HG02840 (cell line): ENCODE data around the gene SIK3.

Experiments
- ATAC-seq: cut with Tn5 transposase; IDR thresholded peaks from one replicate; pipeline ENCODE4 v1.9.1; 2021; ENCODE audit warnings: mild to moderate bottlenecking, moderate library complexity, moderate number of reproducible peaks; ENCODE audit not compliant: unreplicated experiment, low FRiP score

Gene SIK3

DNA sequence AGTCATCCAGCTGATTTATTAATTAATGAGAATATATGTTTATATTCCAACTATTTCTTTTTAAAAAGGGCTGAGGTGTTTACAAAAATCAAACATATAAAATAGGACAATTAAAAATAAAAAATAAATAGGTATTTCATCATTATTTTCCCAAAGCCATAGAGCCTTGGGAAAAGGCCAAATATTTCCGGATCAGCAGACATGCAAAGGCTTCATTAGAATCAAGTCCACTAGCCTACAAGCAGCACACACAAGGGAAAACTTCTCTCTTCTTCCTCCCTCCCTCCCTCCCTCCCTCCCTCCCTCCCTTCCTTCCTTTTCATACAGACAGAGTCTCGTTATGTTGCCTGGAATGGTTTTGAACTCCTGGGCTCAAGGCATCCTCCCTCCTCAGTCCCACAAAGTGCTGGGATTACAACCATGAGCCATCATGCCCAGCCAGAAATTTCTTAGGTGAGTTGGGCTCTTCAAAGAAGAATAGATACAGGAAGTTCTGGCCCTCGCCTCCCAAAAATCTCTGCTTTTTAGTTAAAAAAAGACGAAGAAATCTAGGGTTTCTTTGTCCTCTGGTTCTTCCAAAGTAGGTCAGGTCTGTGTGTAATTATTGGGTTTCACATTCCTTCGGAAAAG, 121.2 kb downstream of the SIK3 start:
- no peak for ATAC-seq

DNA sequence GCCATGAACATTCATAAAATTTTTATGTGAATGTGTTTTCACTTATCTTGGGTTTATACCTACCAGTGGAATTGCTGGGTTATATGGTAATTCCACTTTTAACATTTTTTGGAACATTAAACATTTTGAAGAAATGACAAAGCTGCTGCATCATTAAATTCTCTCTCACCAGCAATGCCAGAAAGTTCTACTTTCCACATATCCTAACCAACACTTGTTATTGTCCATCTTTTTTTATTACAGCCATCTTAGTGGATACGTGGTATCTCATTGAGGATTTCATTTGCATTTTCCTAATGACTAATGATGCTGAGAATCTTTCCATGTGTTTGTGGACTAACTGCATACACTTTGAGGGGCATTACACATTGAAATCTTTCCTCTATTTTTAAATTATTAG, 122.6 kb downstream of the SIK3 start:
- ATAC-seq = no peak

DNA sequence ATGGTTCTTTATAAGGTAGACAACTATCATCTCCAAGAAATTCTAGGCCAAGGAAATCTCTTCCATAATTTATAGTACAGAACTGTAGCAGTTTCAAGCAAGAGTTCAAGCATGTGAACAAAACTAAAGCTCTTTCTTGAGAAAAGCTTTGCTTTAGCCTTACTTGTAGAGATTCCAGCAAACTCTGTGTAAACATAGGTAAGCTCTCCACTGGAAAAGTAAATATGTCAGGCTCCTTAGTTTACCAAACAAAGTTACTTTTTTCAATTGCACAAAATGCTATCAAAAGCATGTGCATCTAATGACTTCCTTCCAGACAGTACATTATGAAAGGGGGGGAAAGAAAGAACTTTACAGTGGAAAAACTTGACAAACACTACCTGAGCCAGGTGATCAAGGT, 125.0 kb downstream of the SIK3 start:
- ATAC-seq = no peak

DNA sequence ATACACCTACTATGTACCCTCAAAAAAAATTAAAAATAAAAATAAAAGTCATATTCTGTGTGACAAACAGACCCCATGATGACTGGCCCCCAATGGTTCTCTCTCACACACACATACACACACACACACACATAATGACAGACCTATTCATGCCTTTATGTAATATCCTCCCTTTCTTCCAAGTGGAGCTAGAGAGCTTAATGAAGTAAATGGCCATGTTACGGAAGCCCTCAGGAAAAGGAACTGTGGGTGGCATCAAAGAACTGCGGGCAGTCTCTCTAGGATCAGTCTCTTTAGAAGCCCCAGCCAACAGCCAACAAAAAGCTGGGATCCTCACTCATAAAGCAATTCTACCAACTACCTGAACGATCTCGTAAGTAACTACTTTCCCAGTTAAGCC, 125.5 kb downstream of the SIK3 start:
- no peak for ATAC-seq

DNA sequence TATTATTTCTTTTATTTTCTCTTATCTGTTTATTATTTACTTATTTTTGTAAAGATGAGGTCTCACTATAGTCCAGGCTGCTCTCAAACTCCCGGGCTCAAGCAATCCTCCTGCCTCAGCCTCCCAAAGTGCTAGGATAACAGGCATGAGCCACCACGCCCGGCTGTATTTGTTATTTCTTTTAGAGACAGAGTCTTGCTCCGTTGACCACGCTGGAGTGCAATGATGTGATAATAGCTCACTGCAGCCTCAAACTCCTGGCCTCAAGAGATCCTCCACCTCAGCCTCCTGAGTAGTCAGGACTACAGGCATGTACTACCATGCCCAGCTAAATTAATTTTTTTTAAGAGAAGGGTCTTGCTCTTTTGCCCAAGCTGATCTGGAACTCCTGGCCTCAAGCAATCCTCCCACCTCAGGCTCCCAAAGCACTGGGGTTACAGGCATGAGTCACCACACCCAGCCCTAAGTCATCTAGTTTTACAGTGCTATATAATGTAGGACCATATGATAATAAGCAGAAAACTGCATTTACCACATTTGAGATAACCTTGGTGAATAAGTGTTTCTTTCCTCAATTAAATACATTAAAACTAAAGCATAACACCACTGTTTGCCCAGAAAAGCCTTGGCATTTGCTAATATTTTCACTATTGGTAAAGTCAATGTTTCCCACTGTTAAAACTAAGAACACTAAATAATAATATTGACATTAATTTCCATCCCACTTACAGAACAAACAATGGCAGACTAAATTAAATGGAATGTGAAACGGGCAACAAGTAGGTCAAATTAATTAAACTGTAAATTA, 127.5 kb downstream of the SIK3 start:
- ATAC-seq = no peak

DNA sequence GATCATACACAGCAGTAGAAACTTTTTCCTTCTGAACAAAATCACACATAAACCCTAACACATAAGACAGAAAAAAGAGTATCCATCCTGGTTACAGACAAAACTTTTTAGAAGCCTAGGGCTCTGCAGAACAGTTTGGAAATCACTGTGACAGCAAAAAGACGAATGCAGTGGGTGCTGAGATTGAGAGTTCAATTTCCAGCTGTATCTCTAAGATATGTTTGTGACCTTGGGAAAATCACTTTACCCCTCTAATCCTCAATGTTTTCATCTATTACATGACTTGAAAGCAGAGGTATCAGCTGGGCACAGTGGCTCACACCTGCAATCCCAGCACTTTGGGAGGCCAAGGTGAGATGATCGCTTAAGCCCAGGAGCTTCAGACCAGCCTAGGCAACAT, 128.5 kb downstream of the SIK3 start:
- ATAC-seq = no peak

DNA sequence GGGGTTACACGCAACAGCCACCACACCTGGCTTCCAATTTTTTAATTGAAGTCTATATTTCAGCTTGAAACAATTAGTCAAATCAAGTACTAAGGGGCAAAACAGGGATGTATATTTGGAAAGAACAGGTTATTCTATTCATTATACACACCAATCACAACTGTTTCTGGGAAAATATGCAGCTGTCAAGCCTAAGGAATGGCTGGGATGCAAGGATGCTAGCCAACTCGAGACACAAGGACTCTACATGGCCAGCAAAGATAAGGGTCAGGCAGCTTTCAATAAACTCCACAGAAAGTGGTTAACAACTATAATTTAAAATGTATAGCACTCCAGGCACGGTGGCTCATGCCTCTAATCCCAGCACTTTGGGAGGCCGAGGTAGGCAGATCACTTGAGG, 134.0 kb downstream of the SIK3 start:
- ATAC-seq = no peak

DNA sequence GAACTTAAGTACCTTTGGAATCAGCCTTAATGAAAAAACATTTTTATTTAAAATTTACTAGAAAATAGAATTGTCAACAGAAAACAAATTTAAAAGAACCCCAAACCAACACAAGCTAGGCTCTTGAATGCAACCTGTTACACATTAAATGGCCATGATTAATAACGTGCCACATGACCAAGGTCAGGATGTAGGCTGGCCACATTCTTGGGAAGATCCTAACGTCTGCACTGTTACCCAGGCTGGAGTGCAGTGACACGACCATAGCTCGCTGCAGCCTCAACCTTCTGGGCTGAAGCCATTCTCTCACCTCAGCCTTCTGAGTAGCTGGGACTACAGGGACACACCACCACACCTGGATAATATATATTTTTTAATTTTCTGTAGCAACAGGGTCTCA, 134.4 kb downstream of the SIK3 start:
- ATAC-seq = no peak

DNA sequence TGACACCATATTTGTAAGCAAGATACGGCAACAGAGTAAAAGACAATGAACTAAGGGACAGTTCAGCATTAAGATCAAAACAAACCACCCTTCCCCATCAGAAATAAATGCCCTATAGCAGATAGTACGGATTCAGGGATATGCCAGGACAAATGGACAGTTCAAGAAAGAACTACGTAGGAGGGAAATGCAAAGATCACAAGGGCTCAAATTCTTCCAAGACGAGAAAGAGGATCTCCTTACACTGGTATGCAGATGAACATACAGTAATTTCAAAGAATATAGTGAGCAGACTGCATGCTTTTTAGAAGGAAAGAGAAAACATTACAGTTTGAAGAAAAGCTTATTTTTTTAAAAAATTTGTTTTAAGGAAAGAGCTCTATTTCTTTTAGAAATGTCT, 136.1 kb downstream of the SIK3 start:
- no peak for ATAC-seq

DNA sequence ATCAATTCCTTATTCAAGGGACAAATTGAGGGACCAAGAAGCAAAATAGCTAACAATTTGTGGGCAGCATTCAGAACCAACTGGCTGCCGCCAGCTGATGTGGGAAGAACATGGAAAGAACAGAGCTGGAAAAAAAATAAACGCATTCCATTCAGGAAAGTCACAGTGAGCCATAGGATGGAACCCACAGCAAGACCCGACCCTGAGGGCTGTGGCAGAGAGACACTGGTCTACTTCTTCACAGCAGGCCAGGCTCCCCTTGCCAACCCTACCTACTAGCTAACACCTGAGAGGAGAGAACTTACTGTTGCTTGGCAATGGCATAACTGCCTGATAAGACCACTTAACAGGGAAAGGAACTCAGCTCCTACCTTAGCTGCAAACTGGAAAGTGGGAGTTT, 137.3 kb downstream of the SIK3 start:
- no peak for ATAC-seq

DNA sequence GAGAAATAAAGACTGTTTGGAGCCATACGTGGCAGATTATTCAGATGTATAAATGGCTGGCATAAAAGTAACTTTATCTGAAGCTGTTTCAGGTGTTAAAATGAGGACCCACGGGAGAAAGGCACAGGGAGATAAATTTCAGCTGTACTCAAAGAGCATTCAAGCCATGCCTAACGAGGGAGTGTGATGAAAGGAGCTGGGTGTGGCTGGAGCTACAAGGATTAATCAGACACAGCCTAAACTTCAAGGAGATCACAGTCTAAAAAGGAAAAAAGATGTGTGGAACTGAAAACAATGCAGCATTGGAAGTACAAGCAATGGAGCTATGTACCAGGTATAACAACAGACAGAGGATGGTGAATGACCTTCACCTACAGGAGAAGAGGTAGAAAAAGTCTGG, 140.0 kb downstream of the SIK3 start:
- no peak for ATAC-seq

DNA sequence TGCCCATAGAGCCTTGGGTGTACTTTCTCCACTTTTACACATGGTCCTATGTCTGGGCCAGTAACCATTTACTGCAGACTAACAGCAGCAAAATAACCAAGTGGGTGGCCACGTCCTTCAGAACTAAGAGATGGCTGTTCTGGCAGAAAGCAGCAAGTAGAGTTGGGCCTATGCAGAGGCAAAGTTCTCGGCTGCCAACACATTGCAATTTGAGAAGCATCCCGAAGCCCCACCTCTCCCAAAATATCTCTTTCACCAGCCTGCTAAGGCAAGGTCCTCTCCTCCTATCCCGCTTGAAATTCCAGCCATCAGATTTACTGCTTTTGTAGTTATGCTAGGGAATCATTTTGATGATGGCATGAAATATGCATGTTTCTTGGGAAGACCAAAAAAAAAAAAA, 142.3 kb downstream of the SIK3 start:
- no peak for ATAC-seq

DNA sequence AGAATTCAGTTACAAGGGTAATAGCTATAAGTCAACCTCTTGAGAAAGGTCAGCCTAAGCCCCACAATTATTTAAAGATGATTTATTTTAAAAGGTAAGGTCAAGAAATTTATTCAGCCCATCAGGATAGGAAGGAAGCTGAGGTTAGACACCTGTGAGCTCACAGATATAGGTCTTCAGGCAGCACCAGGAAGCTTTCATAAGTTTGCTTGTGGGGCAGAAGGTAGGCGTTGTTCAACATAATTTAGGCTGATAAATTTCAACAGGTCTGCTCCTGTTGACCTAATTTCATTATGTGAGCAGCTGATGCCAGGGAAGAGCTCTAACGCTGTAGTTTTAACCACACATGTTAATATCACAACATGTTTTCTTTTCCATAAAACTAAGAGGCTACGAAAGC, 142.7 kb downstream of the SIK3 start:
- no peak for ATAC-seq

DNA sequence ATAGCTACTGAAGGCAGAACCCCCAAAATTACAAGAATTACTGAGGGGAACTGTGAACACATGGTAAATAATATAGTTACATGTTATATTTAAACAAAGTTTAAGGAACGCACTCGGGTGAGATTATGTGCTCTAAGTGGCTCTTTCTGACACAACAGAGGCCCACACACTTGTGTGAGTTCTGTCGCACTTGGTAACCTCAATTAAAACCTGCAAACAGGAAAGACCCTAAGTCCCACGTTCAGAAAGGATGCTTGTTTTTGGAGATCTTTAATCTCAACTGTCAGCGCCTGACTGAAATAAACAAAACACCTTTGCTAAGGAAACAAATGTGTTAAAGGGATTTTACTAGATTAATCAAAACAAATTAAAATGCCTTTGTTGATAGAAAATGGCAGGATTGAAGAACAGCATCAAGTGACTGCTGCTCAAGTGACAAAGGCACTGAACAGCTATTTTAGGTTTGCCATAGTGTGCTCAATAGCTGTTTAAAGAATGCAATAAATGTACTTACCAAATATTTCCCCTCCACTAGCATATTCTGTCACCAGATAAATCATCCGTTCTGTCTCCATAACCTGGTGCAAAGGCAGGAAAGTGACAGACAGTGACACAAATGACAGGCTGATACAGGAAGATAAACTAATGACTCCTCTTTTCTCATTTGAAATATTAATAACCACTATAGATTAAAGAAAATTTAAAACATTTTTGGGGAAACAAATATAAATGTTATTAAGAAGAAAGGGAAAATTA, 144.5 kb downstream of the SIK3 start:
- ATAC-seq = no peak

DNA sequence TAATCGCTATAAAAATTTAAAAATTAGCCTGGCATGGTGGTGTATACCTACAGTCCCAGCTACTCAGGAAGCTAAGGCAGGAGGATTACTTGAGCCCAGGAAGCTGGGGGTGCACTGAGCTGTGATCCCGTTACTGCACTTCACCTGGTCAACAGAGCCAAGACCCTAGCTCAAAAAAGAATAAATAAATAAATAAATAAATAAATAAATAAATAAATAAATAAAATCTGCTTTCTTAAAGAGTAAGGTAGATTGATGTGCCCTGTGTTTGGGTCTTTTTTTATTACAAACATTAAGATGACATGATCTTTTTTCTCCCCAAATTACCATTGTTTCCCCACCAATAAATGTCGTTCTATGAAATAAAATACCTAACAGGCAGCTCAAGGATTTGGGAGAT, 146.5 kb downstream of the SIK3 start:
- ATAC-seq = no peak

DNA sequence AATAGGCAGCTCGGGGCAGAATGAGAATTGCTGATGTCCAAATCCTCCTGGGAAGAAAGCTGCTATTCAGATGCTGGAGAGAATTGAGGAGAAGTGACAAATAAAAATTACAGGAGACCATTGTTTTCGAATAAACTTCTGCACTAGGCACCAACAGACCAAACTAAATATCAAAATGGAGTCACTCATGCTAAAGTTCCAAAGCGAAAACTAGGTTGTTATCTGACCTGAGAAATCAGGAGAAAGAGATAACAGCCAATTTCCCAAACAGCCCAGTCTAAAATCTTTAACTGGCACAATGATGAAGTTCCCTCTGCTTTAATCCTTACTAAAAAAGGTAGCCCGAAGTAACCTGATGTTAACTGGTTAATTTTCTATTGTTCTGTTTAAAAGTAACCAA, 148.0 kb downstream of the SIK3 start:
- ATAC-seq = no peak

DNA sequence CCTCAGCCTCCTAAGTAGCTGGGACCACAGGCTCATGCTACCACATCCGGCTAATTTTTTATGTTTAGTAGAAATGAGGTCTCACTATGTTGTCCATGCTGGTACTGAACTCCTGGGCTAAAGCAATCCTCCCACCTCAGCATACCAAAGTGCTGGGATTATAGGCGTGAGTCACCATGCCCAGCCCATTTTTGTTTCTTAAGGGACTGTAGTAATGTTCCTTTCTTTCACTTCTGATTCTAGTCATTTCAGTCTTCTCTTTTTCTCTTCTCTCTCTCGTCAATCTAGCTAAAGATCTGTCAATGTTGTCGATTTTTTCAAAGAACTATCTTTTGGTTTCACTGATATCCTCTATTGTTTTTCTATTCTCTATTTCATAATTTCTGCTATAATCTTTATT, 149.8 kb downstream of the SIK3 start:
- ATAC-seq = no peak

DNA sequence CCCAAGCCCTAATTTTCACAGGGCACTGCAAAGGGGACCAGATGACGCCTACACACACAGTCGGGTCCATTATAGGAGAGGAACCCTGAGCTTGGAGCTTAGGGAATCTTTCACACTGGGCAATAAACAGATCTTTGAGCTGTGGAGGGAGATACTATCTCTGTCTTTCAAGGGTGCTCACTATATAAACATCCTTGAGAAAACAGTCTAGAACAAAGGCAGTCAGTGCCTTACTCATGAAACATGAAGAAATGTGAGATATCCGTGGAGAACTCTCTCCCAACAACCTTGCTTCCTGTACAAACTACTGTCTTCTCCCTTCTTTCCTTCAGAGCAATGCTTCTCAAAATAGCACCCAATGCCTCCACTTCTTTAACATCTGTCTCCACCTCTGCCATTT, 151.8 kb downstream of the SIK3 start:
- ATAC-seq = no peak

DNA sequence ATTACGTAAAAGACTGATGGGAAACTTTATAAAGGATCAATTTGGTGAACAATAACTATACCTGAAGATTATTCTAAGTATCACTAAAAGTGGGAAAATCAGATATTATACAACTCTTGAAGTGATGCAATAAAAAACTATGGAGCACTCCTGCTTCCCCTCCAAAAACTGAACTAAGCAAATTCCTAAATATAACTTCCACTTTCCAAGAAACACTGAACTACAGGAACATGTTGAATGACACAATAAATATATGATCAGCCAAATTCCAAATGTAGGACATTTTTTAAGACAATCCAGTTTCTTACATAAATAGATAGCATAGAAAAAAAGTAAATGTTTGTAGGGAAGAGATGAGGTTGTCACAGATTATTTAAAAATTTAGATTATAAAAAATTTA, 158.7 kb downstream of the SIK3 start:
- ATAC-seq = no peak

DNA sequence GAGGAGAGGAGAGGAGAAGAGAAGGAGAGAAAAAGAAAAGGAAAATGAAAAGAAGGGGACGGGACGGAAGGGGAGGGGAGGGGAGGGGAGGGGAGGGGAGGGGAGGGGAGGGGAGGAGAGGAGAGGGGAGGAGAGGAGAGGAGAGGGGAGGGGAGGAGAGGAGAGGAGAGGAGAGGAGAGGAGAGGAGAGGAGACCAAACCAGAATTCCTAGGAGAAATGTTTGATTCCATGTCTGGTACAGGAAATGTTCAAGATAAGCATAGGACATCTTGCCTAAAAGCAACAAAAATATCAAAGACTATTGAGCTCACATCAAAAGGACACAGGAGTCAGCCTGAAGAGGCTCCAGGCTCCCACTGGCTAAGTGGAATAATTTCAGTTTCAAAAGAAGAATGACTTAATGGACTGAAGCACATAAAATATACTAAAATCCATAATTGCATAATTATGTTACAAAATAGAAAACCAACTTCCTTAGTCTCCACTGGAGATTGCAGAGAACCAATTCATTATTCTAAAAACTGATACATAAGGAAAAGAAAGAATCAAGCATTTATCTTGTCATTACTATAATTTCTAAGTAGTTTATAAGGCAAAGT, 159.7 kb downstream of the SIK3 start:
- no peak for ATAC-seq

DNA sequence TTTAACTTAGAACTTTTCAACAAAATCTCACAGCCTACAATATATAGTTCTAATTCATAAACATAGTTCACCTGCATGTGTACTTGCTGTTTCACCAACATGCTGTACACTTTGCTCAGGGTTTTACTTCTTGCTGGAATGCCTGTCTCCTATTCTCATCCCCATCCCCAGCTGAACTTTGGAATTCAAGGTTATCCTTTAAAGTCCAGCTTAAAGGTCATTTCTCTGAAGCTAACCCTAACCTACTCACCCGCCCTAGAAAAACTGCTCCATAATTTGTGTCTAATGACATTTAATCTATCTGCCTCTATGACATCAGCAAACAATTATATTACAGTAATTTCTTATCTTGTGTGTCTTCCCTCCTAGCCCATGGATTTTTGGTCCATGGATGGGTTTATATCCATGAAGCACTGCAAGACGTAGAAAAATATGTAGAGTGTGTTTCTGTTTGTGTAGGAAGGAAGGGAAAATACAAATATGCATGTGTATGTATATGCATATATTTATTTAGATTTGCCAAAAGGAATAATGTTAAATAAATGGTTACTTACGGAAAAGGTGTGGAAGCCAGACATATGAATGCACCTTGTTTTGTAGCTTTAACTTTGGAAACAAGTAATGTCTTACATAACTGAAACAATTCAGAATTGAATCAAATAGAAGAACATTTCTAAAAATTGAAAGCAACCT, 161.3 kb downstream of the SIK3 start:
- no peak for ATAC-seq
